ENCODE data around the gene GALT. TPM values are rescaled to one million over a fixed set of nuclear protein-coding genes. Genes with fewer than 3 reads are reported as not detected.

GALT gene
- total and polyA plus RNA-seq, 2 of the 4 experiments (the other 2 are of a cell fraction) = 15.8 to 34.6 TPM

GRCh38 chr9:34636791-34637355 is 9.6 kb upstream of the GALT start:
- H2BK120ac ChIP-seq (ENCODE audit: low read depth, low read length) = no peak overlapping the region
- H3K56ac ChIP-seq (ENCODE audit: extremely low read depth, insufficient read depth, low read length) = no peak overlapping the region
- in situ Hi-C loops (cut with MboI; ENCODE audit: low sequenced_read_pairs) = no loop called here
- no TSS peak for BruUV-seq (replicated peaks)
- H4K5ac ChIP-seq (ENCODE audit: low read depth, low read length) = 0 out of 2 replicates have a peak overlapping the region, but pooled peaks have one; percentile 13
- peaks cover 13 to 36% of the 10 kb centered on the region in 2 experiments for H3K79me1 ChIP-seq (ENCODE audit: low read depth in 1 of 2, low read length in 2 of 2)
- peaks cover 9% of the 10 kb centered on the region; the same call in 1 of the 2 replicates for H4K20me1 ChIP-seq (ENCODE audit: insufficient read depth, low read length)
- peak overlapping the region; percentile 61 for H3K14ac ChIP-seq (replicated peaks; ENCODE audit: low read depth, low read length)
- H2BK15ac ChIP-seq (ENCODE audit: low read depth, low read length) = no peak overlapping the region
- DNase-seq (peak; percentile 22), ATAC-seq (ENCODE audit: low read depth) (no peak; the same call in none of the 2 replicates)
- WGBS, 2 experiments (ENCODE audit: extremely low coverage in 2 of 2, insufficient read length in 1 of 2) = 0% methylated on average over 11 of the region's 23 CpGs; no CpG with 5 or more reads in 1 of the 2 experiments
- H3K36me3 ChIP-seq (ENCODE audit: control insufficient read depth, insufficient read depth, low read length) = peaks cover 6% of the 10 kb centered on the region
- peaks cover 4% of the 10 kb centered on the region for H3K4me1 ChIP-seq (ENCODE audit: control insufficient read depth, insufficient read depth, low read length)
- H3K18ac ChIP-seq (ENCODE audit: low read depth, low read length) = no peak overlapping the region
- H3K4ac ChIP-seq (ENCODE audit: low read depth, low read length) = peak overlapping the region; percentile 60
- peak overlapping the region; percentile 89 for H2AK9ac ChIP-seq (replicated peaks; ENCODE audit: low read depth, low read length, poor library complexity)
- H3K27me3 ChIP-seq (ENCODE audit: control insufficient read depth, insufficient read depth, low read length) = no peaks in the 10 kb centered on the region
- peak overlapping the region; percentile 97 for H3K23ac ChIP-seq (ENCODE audit: low read depth, low read length)
- peak overlapping the region; percentile 97 for H2AFZ ChIP-seq (replicated peaks; ENCODE audit: low read length, poor library complexity)
- H3K27ac ChIP-seq (ENCODE audit: insufficient read depth, low read length) = peak overlapping the region; percentile 82
- H2AK5ac ChIP-seq (ENCODE audit: low read depth, low read length) = peak overlapping the region; percentile 96
- intact Hi-C loops (cut with micrococcal nuclease) = loop anchor here (2.0 kb wide), 1 partner anchor 66 kb away; no protein-coding TSS in a partner anchor
- peak overlapping the region; percentile 55 for H2BK5ac ChIP-seq (ENCODE audit: low read depth, low read length, poor library complexity, severe bottlenecking)
- H3K9ac ChIP-seq (ENCODE audit: low read depth, low read length) = peak overlapping the region; percentile 77
- H4K91ac ChIP-seq (ENCODE audit: insufficient read depth, low read depth, low read length) = peak overlapping the region; percentile 80
- peaks cover 13% of the 10 kb centered on the region; the same call in 1 of the 2 replicates for H3K9me1 ChIP-seq (ENCODE audit: insufficient read depth, low read length)
- H3K4me2 ChIP-seq (ENCODE audit: low read depth, low read length) = peak overlapping the region; percentile 98
- no peak overlapping the region for H2BK20ac ChIP-seq (ENCODE audit: low read depth, low read length)
- ChIA-PET POLR2A (ENCODE audit: unreplicated experiment) (interaction anchor here (0.8 to 2.0 kb wide), 2 partner anchors 10 to 17 kb away, joined by 5 to 10 read pairs; partner anchors contain the start of gene GALT), CTCF (no interaction called here)
- no peaks in the 10 kb centered on the region for H3K9me3 ChIP-seq (ENCODE audit: control insufficient read depth, insufficient read depth, low read length)
- H3K4me3 ChIP-seq (ENCODE audit: insufficient read depth, low read depth, low read length) = peak overlapping the region; percentile 84
- peak overlapping the region; percentile 46 to 96 for H4K8ac ChIP-seq (ENCODE audit: low read depth in 2 of 2, low read length in 2 of 2)
- dilution Hi-C loops (cut with HindIII; ENCODE audit: low sequenced_read_pairs, unreplicated experiment) = no loop called here
- TF ChIP-seq MAZ (IDR thresholded peaks at IDR 0.05; ENCODE audit: borderline replicate concordance, low read depth, low read length) = no peak
- no peak for TF ChIP-seq NFE2L2 (IDR thresholded peaks at IDR 0.05; ENCODE audit: low read depth, low read length)
- TF ChIP-seq, protein P1, sequence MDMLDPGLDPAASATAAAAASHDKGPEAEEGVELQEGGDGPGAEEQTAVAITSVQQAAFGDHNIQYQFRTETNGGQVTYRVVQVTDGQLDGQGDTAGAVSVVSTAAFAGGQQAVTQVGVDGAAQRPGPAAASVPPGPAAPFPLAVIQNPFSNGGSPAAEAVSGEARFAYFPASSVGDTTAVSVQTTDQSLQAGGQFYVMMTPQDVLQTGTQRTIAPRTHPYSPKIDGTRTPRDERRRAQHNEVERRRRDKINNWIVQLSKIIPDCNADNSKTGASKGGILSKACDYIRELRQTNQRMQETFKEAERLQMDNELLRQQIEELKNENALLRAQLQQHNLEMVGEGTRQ (IDR thresholded peaks at IDR 0.05; ENCODE audit: low read depth, low read length) = no peak
- TF ChIP-seq, protein P2, sequence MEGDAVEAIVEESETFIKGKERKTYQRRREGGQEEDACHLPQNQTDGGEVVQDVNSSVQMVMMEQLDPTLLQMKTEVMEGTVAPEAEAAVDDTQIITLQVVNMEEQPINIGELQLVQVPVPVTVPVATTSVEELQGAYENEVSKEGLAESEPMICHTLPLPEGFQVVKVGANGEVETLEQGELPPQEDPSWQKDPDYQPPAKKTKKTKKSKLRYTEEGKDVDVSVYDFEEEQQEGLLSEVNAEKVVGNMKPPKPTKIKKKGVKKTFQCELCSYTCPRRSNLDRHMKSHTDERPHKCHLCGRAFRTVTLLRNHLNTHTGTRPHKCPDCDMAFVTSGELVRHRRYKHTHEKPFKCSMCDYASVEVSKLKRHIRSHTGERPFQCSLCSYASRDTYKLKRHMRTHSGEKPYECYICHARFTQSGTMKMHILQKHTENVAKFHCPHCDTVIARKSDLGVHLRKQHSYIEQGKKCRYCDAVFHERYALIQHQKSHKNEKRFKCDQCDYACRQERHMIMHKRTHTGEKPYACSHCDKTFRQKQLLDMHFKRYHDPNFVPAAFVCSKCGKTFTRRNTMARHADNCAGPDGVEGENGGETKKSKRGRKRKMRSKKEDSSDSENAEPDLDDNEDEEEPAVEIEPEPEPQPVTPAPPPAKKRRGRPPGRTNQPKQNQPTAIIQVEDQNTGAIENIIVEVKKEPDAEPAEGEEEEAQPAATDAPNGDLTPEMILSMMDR (conservative IDR thresholded peaks at IDR 0.05; ENCODE audit: low read depth, low read length) = no peak
- no peak for TF ChIP-seq MAFK (IDR thresholded peaks at IDR 0.05; ENCODE audit: low read depth, low read length)
- no peak for TF ChIP-seq RCOR1 (IDR thresholded peaks at IDR 0.05; ENCODE audit: insufficient replicate concordance, low read length)
- no peak for TF ChIP-seq CHD1 (IDR thresholded peaks at IDR 0.05; ENCODE audit: low read depth, low read length)
- TF ChIP-seq BHLHE40 (IDR thresholded peaks at IDR 0.05; ENCODE audit: low read depth, low read length) = no peak
- TF ChIP-seq SMC3 (IDR thresholded peaks at IDR 0.05; ENCODE audit: low read depth, low read length) = no peak
- TF ChIP-seq POLR2A (IDR thresholded peaks at IDR 0.05; ENCODE audit: low read depth, low read length) = no peak
- no peak for TF ChIP-seq RFX5 (IDR thresholded peaks at IDR 0.05; ENCODE audit: low read depth, low read length)
- TF ChIP-seq, protein P3, sequence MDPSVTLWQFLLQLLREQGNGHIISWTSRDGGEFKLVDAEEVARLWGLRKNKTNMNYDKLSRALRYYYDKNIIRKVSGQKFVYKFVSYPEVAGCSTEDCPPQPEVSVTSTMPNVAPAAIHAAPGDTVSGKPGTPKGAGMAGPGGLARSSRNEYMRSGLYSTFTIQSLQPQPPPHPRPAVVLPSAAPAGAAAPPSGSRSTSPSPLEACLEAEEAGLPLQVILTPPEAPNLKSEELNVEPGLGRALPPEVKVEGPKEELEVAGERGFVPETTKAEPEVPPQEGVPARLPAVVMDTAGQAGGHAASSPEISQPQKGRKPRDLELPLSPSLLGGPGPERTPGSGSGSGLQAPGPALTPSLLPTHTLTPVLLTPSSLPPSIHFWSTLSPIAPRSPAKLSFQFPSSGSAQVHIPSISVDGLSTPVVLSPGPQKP (IDR thresholded peaks at IDR 0.05; ENCODE audit: borderline replicate concordance, low read depth, low read length) = no peak
- no peak for TF ChIP-seq CEBPB (IDR thresholded peaks at IDR 0.05; ENCODE audit: low read depth, low read length)
- no peak for TF ChIP-seq FOS (IDR thresholded peaks at IDR 0.05; ENCODE audit: low read depth, low read length)
- no peak for TF ChIP-seq MXI1 (IDR thresholded peaks at IDR 0.05; ENCODE audit: borderline replicate concordance, low read depth, low read length)
